Cerebellar nuclear complex (tissue), 1 donor: Measurements from ENCODE around the gene FAM117A.
A peak's percentile ranks its signal among the peaks of the same experiment; 100 is the strongest.

Experiments used
- DNase-seq, 2 experiments: peaks; one replicate each; lab custom pipeline; 2025; lab: John Stamatoyannopoulos, UW

FAM117A gene

GRCh38 chr17:49763735-49764558, at the start of gene FAM117A:
FAM117A (minus strand) TSS chr17:49764131; CDS start chr17:49764087, 44 bp downstream.
- peak; percentile 100 for DNase-seq

GRCh38 chr17:49809056-49809455, 45.1 kb upstream of the FAM117A start:
- DNase-seq, result no peak

GRCh38 chr17:49798738-49799137, 34.8 kb upstream of the FAM117A start:
- no peak for DNase-seq

- no peak for DNase-seq
Observed at GRCh38 chr17:49798182-49798581, 34.3 kb upstream of the FAM117A start.

GRCh38 chr17:49795372-49795771, 31.4 kb upstream of the FAM117A start:
- no peak for DNase-seq

- no peak for DNase-seq
Observed at GRCh38 chr17:49793309-49793708, 29.4 kb upstream of the FAM117A start.

GRCh38 chr17:49789243-49789578, 25.3 kb upstream of the FAM117A start:
- no peak for DNase-seq

GRCh38 chr17:49788478-49789242, 24.7 kb upstream of the FAM117A start, which contains the start of gene KAT7:
KAT7 (plus strand) TSS chr17:49788681; CDS start chr17:49788835, 154 bp downstream.
- peak; percentile 86 to 98 for DNase-seq

- no peak for DNase-seq
Observed at GRCh38 chr17:49787884-49788477, 24.1 kb upstream of the FAM117A start.

GRCh38 chr17:49784636-49785035, 20.7 kb upstream of the FAM117A start:
- DNase-seq, result no peak

GRCh38 chr17:49783791-49784190, 19.9 kb upstream of the FAM117A start:
- DNase-seq, result no peak

- DNase-seq, result no peak
Observed at GRCh38 chr17:49783071-49783715, 19.3 kb upstream of the FAM117A start.

GRCh38 chr17:49779739-49780231, 15.9 kb upstream of the FAM117A start:
- peak in 1 of 2 experiments; percentile 6 for DNase-seq

- no peak for DNase-seq
Observed at GRCh38 chr17:49779156-49779738, 15.3 kb upstream of the FAM117A start.

- DNase-seq, result no peak
Observed at GRCh38 chr17:49777563-49777962, 13.6 kb upstream of the FAM117A start.

GRCh38 chr17:49776551-49777300, 12.8 kb upstream of the FAM117A start:
- no peak for DNase-seq

GRCh38 chr17:49775546-49776260, 11.8 kb upstream of the FAM117A start:
- no peak for DNase-seq

- DNase-seq, result no peak
Observed at GRCh38 chr17:49766918-49767530, 3.1 kb upstream of the FAM117A start.

GRCh38 chr17:49764559-49765180, 739 bp upstream of the FAM117A start:
- DNase-seq, result no peak
